ENCODE results near the gene CHRNA4. TPM values are rescaled to one million over a fixed set of nuclear protein-coding genes. Genes with fewer than 3 reads are reported as not detected.
"Not testable (repeated sequence)": the region's sequence is repeated elsewhere in the genome, so short reads cannot be mapped to it uniquely, and the experiment has no call there.

The CHRNA4 gene
- total RNA-seq, 1 donor from 2014 or later = 0.63 TPM

- Mint-ChIP-seq H3K9me3 (peaks cover 22% of the 10 kb centered on the region), H3K4me1 (peaks cover 4% of the 10 kb centered on the region), H3K27ac (no peak overlapping the region)
These were observed 21.6 kb upstream of the CHRNA4 start for GRCh38 chr20:63382551-63383300.

DNA sequence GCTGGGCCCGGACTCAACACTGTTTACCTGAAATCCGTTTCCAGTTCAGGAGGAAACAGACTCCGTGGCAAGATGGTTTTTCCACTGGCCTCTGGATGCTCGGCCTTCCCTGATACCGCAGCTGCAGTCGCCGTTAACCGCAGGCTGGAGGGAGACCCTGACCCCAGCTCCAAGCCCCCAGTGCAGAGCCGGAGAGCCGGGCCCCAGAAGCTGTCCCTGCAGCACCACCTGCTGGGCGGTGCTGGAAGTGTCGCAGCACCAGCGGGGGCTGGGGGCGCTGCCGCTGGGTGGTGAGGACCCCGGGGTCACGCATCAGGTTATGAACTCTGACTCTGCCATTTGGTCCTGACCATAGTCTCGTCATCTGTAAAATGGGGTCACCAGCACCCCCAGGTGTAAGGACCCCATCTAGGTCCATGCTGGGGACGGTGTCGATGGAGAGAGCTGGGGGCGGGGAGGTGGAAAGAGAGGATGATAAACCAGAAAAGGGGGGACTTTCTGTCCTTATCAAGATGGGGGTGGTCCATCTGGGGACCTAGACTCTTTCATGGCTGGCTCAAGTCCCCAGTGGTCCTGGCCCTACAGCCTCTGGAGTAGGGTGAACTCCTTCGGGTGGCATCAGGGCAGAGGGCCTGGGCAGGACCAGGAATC lies 20.8 kb upstream of the CHRNA4 start:
- no peak overlapping the region for H3K27ac Mint-ChIP-seq
- H3K4me3 Mint-ChIP-seq = no peak overlapping the region
- peaks cover 18% of the 10 kb centered on the region for H3K27me3 Mint-ChIP-seq (ENCODE audit: low read depth)
- DNase-seq (ENCODE audit: low spot score in 2 of 2, unreplicated experiment in 2 of 2) = peak in 1 of 2 experiments; percentile 79
- H3K36me3 Mint-ChIP-seq = no peaks in the 10 kb centered on the region
- peaks cover 16% of the 10 kb centered on the region for H3K9me3 Mint-ChIP-seq
- TF ChIP-seq, protein P1, sequence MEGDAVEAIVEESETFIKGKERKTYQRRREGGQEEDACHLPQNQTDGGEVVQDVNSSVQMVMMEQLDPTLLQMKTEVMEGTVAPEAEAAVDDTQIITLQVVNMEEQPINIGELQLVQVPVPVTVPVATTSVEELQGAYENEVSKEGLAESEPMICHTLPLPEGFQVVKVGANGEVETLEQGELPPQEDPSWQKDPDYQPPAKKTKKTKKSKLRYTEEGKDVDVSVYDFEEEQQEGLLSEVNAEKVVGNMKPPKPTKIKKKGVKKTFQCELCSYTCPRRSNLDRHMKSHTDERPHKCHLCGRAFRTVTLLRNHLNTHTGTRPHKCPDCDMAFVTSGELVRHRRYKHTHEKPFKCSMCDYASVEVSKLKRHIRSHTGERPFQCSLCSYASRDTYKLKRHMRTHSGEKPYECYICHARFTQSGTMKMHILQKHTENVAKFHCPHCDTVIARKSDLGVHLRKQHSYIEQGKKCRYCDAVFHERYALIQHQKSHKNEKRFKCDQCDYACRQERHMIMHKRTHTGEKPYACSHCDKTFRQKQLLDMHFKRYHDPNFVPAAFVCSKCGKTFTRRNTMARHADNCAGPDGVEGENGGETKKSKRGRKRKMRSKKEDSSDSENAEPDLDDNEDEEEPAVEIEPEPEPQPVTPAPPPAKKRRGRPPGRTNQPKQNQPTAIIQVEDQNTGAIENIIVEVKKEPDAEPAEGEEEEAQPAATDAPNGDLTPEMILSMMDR (IDR thresholded peaks at IDR 0.05; ENCODE audit: unreplicated experiment) = peak; percentile 97
- peaks cover 10% of the 10 kb centered on the region for H3K4me1 Mint-ChIP-seq

More at GRCh38 chr20:63382551-63383300, 21.6 kb upstream of the CHRNA4 start:
- peaks cover 14% of the 10 kb centered on the region for H3K27me3 Mint-ChIP-seq (ENCODE audit: low read depth)
- TF ChIP-seq, protein P1 (IDR thresholded peaks at IDR 0.05; ENCODE audit: unreplicated experiment) = no peak
- no peak for DNase-seq (ENCODE audit: low spot score in 2 of 2, unreplicated experiment in 2 of 2)
- no peaks in the 10 kb centered on the region for H3K36me3 Mint-ChIP-seq
- no peak overlapping the region for H3K4me3 Mint-ChIP-seq

GRCh38 chr20:63380346-63380870 lies 19.3 kb upstream of the CHRNA4 start:
- peaks cover 3% of the 10 kb centered on the region for H3K9me3 Mint-ChIP-seq
- TF ChIP-seq, protein P1 (IDR thresholded peaks at IDR 0.05; ENCODE audit: unreplicated experiment) = no peak
- H3K4me3 Mint-ChIP-seq = no peak overlapping the region
- peaks cover 10% of the 10 kb centered on the region for H3K4me1 Mint-ChIP-seq
- DNase-seq (ENCODE audit: low spot score in 2 of 2, unreplicated experiment in 2 of 2) = no peak
- H3K27me3 Mint-ChIP-seq (ENCODE audit: low read depth) = peaks cover 21% of the 10 kb centered on the region
- no peak overlapping the region for H3K27ac Mint-ChIP-seq
- no peaks in the 10 kb centered on the region for H3K36me3 Mint-ChIP-seq

DNA sequence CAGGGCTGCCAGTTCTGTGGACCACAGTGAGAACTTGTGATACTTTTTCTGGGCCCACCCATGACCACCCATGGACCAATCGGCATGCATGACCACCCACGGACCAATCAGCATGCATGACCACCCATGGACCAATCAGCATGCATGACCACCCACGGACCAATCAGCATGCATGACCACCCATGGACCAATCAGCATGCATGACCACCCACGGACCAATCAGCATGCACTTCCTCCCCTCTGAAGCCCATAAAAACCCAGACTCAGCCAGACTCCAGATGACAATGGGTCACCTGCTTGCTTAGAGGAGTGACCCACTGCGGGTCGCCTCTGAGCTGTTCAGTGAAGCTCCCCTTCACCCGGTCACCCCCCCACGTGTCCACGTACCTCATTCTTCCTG lies 18.7 kb upstream of the CHRNA4 start:
- not testable (repeated sequence) for DNase-seq (ENCODE audit: low spot score in 2 of 2, unreplicated experiment in 2 of 2); H3K27ac Mint-ChIP-seq; H3K9me3 Mint-ChIP-seq; H3K36me3 Mint-ChIP-seq; H3K4me3 Mint-ChIP-seq
- peaks cover 20% of the 10 kb centered on the region for H3K27me3 Mint-ChIP-seq (ENCODE audit: low read depth)
- peaks cover 10% of the 10 kb centered on the region for H3K4me1 Mint-ChIP-seq

GRCh38 chr20:63379296-63379695 lies 18.1 kb upstream of the CHRNA4 start:
- H3K27ac Mint-ChIP-seq = no peak overlapping the region
- peaks cover 21% of the 10 kb centered on the region for H3K27me3 Mint-ChIP-seq (ENCODE audit: low read depth)
- no peaks in the 10 kb centered on the region for H3K36me3 Mint-ChIP-seq
- H3K9me3 Mint-ChIP-seq = no peaks in the 10 kb centered on the region
- DNase-seq (ENCODE audit: low spot score in 2 of 2, unreplicated experiment in 2 of 2) = no peak
- H3K4me1 Mint-ChIP-seq = peaks cover 10% of the 10 kb centered on the region
- TF ChIP-seq, protein P1 (IDR thresholded peaks at IDR 0.05; ENCODE audit: unreplicated experiment) = no peak
- no peak overlapping the region for H3K4me3 Mint-ChIP-seq

DNA sequence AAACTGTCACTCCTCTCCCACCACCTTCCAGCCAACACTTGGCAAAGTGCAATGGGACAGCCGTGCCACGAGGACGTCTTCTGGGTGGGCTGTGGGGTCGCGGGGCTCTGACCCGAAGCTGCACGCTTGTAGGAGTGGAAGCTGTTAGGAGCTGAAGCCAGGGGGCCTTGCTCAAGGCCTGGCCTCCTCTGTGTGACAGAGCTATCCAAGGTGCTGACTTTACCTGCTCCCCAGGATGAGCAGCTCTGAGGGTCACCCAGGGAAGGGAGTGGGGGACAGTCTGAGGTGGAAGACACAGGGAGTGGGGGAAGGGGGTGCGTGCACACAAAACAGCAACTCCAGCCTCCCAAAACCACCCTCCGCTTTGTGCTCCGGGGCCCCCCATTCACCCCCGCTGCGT lies 17.5 kb upstream of the CHRNA4 start:
- TF ChIP-seq, protein P1 (IDR thresholded peaks at IDR 0.05; ENCODE audit: unreplicated experiment) = no peak
- peaks cover 26% of the 10 kb centered on the region for H3K27me3 Mint-ChIP-seq (ENCODE audit: low read depth)
- no peaks in the 10 kb centered on the region for H3K36me3 Mint-ChIP-seq
- H3K4me1 Mint-ChIP-seq = peaks cover 10% of the 10 kb centered on the region
- no peak for DNase-seq (ENCODE audit: low spot score in 2 of 2, unreplicated experiment in 2 of 2)
- H3K9me3 Mint-ChIP-seq = no peaks in the 10 kb centered on the region
- no peak overlapping the region for H3K27ac Mint-ChIP-seq
- H3K4me3 Mint-ChIP-seq = no peak overlapping the region

All from mesothelial cell of epicardium (in vitro differentiated cells).